DMS 273 (cell line): Measurements from ENCODE around the gene ROBO3.
A peak's percentile ranks its signal among the peaks of the same experiment; 100 is the strongest.

Experiments
- DNase-seq: peaks from one replicate; lab custom pipeline; 2025; ENCODE audit not compliant: unreplicated experiment; lab: John Stamatoyannopoulos, UW

The ROBO3 gene

DNA sequence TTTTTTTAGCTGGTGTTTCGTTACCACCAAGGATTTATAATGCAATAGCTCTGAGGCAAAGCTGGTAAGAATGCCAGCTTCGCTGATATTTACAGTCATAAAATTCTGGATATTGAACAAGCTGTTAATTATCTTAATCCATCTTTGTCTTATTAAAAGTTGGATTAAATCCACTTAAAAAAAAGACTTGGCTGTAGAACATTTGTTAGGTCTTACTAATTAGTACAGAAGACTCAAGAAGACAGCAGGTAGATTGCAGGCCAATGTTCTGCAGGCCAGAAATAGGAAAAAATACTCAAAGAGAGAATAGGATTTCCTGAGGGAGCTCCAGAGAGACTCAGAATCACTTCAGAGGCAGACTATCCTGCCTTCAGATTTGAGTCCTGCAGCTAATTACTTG lies 24.9 kb downstream of the ROBO3 start:
- no peak for DNase-seq

- no peak for DNase-seq
These were observed 25.6 kb downstream of the ROBO3 start for GRCh38 chr11:124890683-124891372.

DNA sequence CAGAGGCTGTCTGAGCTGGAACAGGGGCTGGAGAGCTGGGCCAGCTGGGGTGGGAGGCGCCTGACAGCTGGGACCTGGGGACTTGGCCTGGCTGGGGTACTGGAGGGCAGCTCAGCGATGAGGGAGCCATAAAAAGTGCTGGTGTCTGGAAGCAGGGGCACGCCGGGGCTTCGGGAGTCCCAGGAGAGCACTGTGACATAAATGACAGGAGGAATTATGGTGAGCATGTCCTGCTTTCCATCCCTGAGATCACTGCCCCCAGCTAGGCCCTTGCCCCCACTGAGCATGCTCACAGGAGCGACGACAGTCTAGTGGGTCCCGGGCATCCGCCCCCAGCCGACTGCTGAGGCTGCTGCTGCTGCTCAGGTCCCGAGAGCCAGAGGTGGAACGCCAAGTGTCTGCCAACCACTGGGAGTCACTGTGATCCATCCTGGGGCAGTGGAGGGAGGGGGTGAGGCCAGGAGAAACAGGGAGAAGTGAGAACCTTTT lies 26.2 kb downstream of the ROBO3 start:
- DNase-seq, result peak; percentile 23

DNA sequence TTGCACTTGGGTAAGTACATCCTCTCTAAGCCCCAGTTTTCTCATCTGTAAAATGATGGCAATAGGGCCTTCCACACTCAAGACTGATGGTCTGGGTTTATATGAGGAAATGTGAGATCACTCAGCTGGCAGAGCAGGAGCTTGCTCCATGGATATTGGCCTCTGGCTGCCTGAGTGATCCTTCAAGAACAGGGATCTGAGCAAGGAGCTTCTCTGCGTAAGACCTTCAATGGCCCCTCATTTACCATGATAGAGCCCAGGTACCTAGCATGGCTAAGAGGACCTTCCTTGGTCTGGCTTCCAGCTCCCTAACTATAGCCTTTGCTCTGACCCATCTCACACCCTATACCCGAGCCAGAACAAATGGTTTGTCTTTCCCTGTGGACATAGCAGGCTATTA lies 26.9 kb downstream of the ROBO3 start:
- DNase-seq, result no peak

DNA sequence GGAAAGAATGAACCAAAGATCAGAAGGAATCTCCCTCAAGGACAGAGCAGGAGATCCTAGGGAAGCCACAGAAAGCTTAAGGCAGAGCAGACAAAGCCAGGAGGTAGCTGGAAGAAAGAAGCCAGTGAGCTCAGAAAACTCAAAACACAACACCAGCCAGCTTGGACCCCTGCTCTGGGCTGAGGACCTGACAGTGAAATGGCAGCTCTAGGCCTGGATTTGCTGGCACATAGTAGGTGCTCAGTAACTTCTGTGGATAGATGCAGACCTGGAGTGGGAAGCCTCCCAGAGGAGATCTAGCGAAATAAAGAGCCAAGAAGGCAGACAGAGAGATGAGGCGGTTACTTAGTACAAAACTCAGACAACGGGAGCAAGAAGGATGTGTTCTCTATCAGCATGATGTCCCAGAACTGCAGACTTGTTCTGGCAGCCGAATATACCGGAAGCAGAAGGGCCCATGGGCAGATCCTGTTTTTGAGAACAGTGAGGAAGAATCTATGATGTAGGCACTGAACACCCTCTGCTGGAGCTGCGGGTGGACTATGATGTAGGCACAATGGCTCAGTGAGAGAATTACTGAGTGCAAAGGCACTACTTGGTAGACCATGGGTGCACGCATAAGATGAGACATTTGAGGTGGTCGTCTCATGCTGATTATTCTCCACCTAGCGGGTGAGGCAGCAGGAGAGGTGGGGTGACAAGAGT lies 27.7 kb downstream of the ROBO3 start:
- DNase-seq, result no peak

GRCh38 chr11:124893781-124894401 lies 28.7 kb downstream of the ROBO3 start:
- DNase-seq, result no peak

- no peak for DNase-seq
These were observed 29.6 kb downstream of the ROBO3 start for GRCh38 chr11:124894606-124895430.

DNA sequence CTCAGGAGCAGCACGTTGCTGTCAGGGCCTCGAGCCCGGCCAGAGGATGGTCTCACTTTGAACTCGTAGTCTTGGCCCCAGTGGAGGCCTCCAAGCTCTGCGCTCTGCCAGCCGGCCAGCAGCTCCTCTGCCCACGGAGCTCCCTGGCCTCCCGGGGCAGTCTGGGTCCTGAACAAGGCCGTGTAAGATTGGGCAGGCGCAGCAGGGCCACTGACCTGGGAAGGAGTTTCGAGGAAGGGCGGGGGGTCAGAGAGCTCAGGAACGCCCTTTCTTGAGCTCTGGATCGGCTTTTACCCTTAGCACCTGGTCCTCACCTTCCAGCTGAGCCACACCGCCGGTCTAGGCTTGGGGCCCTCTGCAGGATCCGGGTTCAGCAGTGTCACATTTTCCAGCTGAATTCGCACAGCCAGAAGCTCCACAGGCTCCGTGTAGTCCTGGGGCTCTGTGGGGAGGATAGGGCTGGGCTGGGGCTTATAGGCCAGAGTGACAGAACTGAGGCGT lies 30.3 kb downstream of the ROBO3 start:
- no peak for DNase-seq

- no peak for DNase-seq
These were observed 31.0 kb downstream of the ROBO3 start for GRCh38 chr11:124896071-124896750.

- peak; percentile 10 for DNase-seq
These were observed 31.7 kb downstream of the ROBO3 start for GRCh38 chr11:124896821-124897391.

DNA sequence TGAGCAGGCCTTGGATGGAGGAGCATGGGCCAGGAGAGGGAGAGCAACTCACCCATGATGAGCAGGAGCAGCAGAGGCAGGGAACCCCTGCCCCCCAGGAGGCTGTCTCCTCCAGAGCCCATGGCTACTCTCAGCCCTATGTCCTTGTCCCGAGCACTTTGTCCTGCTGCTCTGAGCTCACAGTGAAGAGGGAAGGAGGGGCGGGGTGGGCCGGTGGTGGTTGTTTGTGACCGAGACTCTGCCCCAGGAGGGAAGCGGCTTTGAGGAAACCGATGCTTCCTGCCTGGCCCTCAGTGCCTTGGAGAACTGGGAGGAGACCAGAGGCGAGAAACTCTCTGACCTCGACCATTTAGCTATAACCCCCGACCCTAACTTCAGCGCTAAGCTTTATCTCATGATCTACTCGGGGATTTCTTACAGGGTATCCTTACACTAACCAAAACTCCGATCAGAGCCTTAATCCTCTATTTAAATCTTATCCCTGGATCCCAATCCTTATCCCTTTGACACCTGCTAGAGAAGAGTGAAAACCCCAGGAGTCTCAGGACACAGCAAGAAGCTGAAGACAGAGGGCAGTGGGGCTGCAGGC lies 32.5 kb downstream of the ROBO3 start, which contains the start of gene ROBO4:
Gene ROBO4 (minus strand): TSS at position 192 of the 589 bp plus-strand sequence. CDS start 70 bp downstream, at position 122.
- no peak for DNase-seq

DNA sequence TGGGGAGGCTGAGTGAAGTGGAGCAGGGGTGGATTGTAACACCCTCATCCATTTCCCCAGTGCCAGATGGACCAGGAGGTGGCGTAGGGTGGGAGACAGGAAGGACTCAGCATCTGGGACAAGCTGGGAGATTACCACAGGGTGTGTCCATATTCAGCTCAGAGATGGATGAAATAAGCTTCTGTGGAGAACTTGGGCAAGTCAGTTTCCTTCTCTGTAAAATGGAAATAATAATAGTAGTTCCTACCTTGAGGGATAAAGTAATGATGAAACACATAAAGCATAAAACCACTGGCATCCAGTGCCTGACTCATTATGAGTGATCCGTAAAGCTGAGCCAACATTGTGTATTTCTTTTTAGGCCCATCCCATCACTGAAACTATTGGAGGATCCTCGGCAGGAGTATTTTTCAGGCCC lies 33.0 kb downstream of the ROBO3 start:
- peak; percentile 55 for DNase-seq

DNA sequence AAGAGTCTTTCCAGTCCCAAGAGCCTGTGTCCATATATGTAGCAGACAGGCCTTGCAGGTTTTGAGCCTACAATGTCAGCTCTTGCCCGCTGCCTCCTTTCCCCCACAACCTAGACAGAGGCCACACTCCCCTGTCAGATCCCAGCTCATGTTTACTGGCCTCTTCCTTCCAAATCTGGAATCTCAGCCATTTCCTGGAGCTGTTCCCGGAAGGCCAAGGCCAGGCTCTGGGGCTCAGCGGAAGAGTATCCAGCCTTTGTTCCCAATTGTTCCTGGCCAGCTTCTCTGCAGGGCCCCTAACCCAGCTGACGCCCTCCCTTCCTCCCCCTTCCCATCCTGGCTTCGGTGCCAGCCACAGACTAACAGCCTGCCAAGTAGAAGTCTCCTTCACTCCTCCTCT lies 33.5 kb downstream of the ROBO3 start:
- no peak for DNase-seq

GRCh38 chr11:124899383-124900145 lies 34.3 kb downstream of the ROBO3 start:
- no peak for DNase-seq

DNA sequence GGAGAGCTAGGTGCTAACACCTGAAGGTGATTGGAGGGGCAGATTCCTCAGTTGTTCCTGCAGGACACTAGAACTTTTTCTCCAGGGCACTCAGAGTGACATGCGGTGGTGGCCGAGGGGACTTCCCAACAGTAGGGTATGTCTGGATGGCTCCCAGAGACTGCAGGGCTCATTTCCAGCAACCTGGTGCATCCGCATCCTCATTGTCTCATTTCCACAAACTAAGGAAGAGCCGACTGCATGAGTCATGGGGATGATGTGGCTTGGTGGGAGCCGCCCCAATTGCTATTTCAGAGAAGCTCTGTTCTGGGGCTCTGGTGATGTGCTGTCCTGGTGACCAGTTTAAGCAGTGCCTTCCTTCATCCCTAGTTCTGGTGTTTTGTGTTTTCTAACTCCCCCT lies 35.2 kb downstream of the ROBO3 start:
- no peak for DNase-seq

- no peak for DNase-seq
These were observed 37.4 kb downstream of the ROBO3 start for GRCh38 chr11:124902616-124903015.

GRCh38 chr11:124915541-124916369 lies 50.5 kb downstream of the ROBO3 start:
- DNase-seq, result no peak

DNA sequence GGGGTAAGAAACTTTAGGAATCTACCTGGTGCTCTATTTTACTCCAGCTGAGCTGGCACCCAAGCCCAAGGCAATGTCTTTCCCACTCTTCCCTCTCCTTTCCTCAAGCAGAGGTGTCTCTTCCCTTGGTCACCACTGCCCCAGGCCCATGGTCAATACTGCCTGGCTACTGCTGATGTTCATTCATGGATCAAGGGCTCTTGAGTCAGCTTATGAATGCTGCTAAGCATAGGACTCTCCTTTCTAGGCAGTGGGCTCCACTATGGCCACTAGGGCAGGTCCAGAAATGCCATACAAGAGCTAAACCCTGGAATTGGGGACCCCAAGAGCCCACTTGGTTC lies 51.1 kb downstream of the ROBO3 start:
- no peak for DNase-seq
